ENCODE measurements around the gene PIGQ. TPM values are rescaled to one million over a fixed set of nuclear protein-coding genes. Genes with fewer than 3 reads are reported as not detected.

The PIGQ gene
- total and polyA plus RNA-seq, 2 of the 8 experiments (the other 6 are each of a cell fraction or from before 2014, with no cell fraction given) = 36.0 to 49.2 TPM

GRCh38 chr16:576823-577201, 7.0 kb downstream of the PIGQ start:
- no peak overlapping the region for H3K4me2 ChIP-seq (ENCODE audit: insufficient read depth in 1 of 2, low read depth in 2 of 2, low read length in 2 of 2)
- H3K79me1 ChIP-seq (ENCODE audit: low read depth, low read length) = no peaks in the 10 kb centered on the region
- DNase-seq (ENCODE audit: low read depth in 1 of 2, low spot score in 2 of 2) (peak in 1 of 2 experiments; percentile 65), FAIRE-seq (no peak)
- H3K4me1 ChIP-seq (replicated peaks in 1 of 4; ENCODE audit: control insufficient read depth in 3 of 4, insufficient read depth in 4 of 4, low read length in 3 of 4) = peaks cover 0 to 3% (median 1%) of the 10 kb centered on the region in 4 experiments; a peak in 4 of 7 replicates
- H3K27me3 ChIP-seq (replicated peaks in 1 of 4; ENCODE audit: control insufficient read depth in 3 of 4, extremely low read depth in 1 of 4, insufficient read depth in 3 of 4, low read length in 3 of 4) = no peaks in the 10 kb centered on the region
- no peak overlapping the region for H3K9ac ChIP-seq (replicated peaks in 1 of 4; ENCODE audit: extremely low read depth in 1 of 4, low read depth in 3 of 4, low read length in 3 of 4)
- H2BK5ac ChIP-seq (ENCODE audit: low read depth, low read length) = no peak overlapping the region
- peaks cover 0 to 16% of the 10 kb centered on the region in 2 experiments for H4K20me1 ChIP-seq (replicated peaks in 1 of 2; ENCODE audit: control insufficient read depth in 1 of 2, insufficient read depth in 2 of 2, low read length in 2 of 2)
- H4K91ac ChIP-seq (replicated peaks; ENCODE audit: insufficient read length, low read length) = no peak overlapping the region
- no peak overlapping the region for H3K14ac ChIP-seq (ENCODE audit: insufficient read length)
- no peak overlapping the region for H2BK15ac ChIP-seq (ENCODE audit: low read length)
- no peak overlapping the region for H2AK5ac ChIP-seq (ENCODE audit: low read depth, low read length)
- no peaks in the 10 kb centered on the region; a peak in 1 of 4 replicates for H3K79me2 ChIP-seq (ENCODE audit: control insufficient read depth in 1 of 2, insufficient read depth in 2 of 2, low read length in 2 of 2)
- 61% methylated on average over 8 of the region's 8 CpGs; no CpG with 5 or more reads in 1 of the 2 experiments for WGBS, 2 experiments (ENCODE audit: extremely low coverage in 1 of 2, insufficient coverage in 1 of 2, insufficient read length in 1 of 2, insufficient replicate concordance in 2 of 2, low coverage in 1 of 2, low lambda C conversion rate in 2 of 2, missing lambda C conversion rate in 1 of 2)
- no peak overlapping the region for H2AFZ ChIP-seq (ENCODE audit: low read length)
- H3K23ac ChIP-seq (ENCODE audit: insufficient read length) = no peak overlapping the region
- H2BK20ac ChIP-seq (ENCODE audit: low read length) = no peak overlapping the region
- H3K27ac ChIP-seq (ENCODE audit: low read depth, low read length) = no peak overlapping the region
- H3K4ac ChIP-seq (replicated peaks; ENCODE audit: insufficient read length, low read depth, low read length) = no peak overlapping the region
- H3K9me3 ChIP-seq (ENCODE audit: insufficient read depth in 2 of 2, low read depth in 1 of 2, low read length in 1 of 2) = no peaks in the 10 kb centered on the region
- peaks cover 0 to 16% (median 0%) of the 10 kb centered on the region in 4 experiments; a peak in 3 of 8 replicates for H3K36me3 ChIP-seq (ENCODE audit: control insufficient read depth in 2 of 4, insufficient read depth in 4 of 4, low read length in 3 of 4)
- H3K56ac ChIP-seq (replicated peaks; ENCODE audit: insufficient read length, low read depth, low read length) = no peak overlapping the region
- CTCF ChIA-PET (ENCODE audit: partially characterized antibody) = interaction anchor here (0.6 to 4.8 kb wide), 26 partner anchors 10 to 215 kb away, joined by 3 to 30 read pairs (median 3); partner anchors contain the start of genes NHLRC4 and RAB40C
- no peak overlapping the region for H4K5ac ChIP-seq (ENCODE audit: insufficient read length, low read depth, low read length)
- H3K23me2 ChIP-seq (ENCODE audit: low read depth, low read length) = no peaks in the 10 kb centered on the region
- H2BK12ac ChIP-seq (ENCODE audit: low read depth, low read length) = no peak overlapping the region
- POLR2A ChIA-PET (ENCODE audit: partially characterized antibody) = interaction anchor here (0.7 to 1.5 kb wide), 9 partner anchors 8 to 193 kb away, joined by 3 to 6 read pairs (median 4); partner anchors contain the start of genes NHLRC4, RHOT2 and WFIKKN1
- no peak overlapping the region for H3K18ac ChIP-seq (ENCODE audit: extremely low read depth, low read length)
- no peak overlapping the region for H3K4me3 ChIP-seq (ENCODE audit: extremely low read depth in 1 of 4, insufficient read depth in 2 of 4, low read depth in 3 of 4, low read length in 4 of 4)
- H2BK120ac ChIP-seq (replicated peaks; ENCODE audit: low read depth, low read length) = no peak overlapping the region
- H4K8ac ChIP-seq (ENCODE audit: extremely low read depth, insufficient read depth, low read length) = no peak overlapping the region
- TF ChIP-seq GABPA (IDR thresholded peaks at IDR 0.05; ENCODE audit: borderline replicate concordance, insufficient read depth, low read length) (peak; percentile 58; the same call in 1 of the 2 replicates), CHD2 (IDR thresholded peaks at IDR 0.05; ENCODE audit: low read length) (no peak), EGR1 (IDR thresholded peaks at IDR 0.05; ENCODE audit: borderline replicate concordance, low read depth, low read length) (no peak), CHD1 (IDR thresholded peaks at IDR 0.05; ENCODE audit: low read depth, low read length) (no peak), SUZ12 (IDR thresholded peaks at IDR 0.05; ENCODE audit: low read length) (no peak), GTF2F1 (IDR thresholded peaks at IDR 0.05; ENCODE audit: borderline replicate concordance, low read depth, low read length) (no peak), SAP30 (IDR thresholded peaks at IDR 0.05; ENCODE audit: insufficient read depth, insufficient replicate concordance, low read length) (no peak), NANOG (IDR thresholded peaks at IDR 0.05; ENCODE audit: insufficient read depth, low read depth, low read length, poor library complexity, severe bottlenecking) (no peak), RAD21 (IDR thresholded peaks at IDR 0.05 in 1 of 2, conservative IDR thresholded peaks at IDR 0.05 in 1 of 2; ENCODE audit: low read depth in 2 of 2, low read length in 2 of 2) (peak in 1 of 2 experiments; percentile 9; a peak in 2 of 4 replicates), FOSL1 (IDR thresholded peaks at IDR 0.05; ENCODE audit: insufficient read depth, low read depth, low read length) (no peak), CTBP2 (IDR thresholded peaks at IDR 0.05; ENCODE audit: borderline replicate concordance, insufficient read depth, insufficient read length, low read length) (no peak)

All from H1 (cell line).